Trophoblast cell (in vitro differentiated cells and primary cell): ENCODE measurements around the gene CCNL2.
A peak's percentile ranks its signal among the peaks of the same experiment; 100 is the strongest.

Experiments used
- DNase-seq, 2 donors: peaks; one replicate each; pipeline ENCODE4 v3.0.0-alpha.2; 2016
- H2AFZ ChIP-seq: 2 replicates; pipeline ENCODE4 v1.6.1; 2013; ENCODE audit warnings: low read length, moderate library complexity, mild to moderate bottlenecking; ENCODE audit not compliant: insufficient read depth, poor library complexity
- H2AK5ac ChIP-seq: 2 replicates; pipeline ENCODE4 v1.6.1; 2013; ENCODE audit warnings: mild to moderate bottlenecking, low read length
- H2BK120ac ChIP-seq: 2 replicates; pipeline ENCODE4 v1.6.1; 2013; ENCODE audit warnings: low read length, mild to moderate bottlenecking, moderate library complexity; ENCODE audit not compliant: insufficient read depth, poor library complexity
- H2BK12ac ChIP-seq: 2 replicates; pipeline ENCODE4 v1.6.1; 2013; ENCODE audit warnings: mild to moderate bottlenecking, low read length, moderate library complexity
- H2BK5ac ChIP-seq: 2 replicates; pipeline ENCODE4 v1.6.1; 2013; ENCODE audit warnings: low read length, low read depth, moderate library complexity, mild to moderate bottlenecking; ENCODE audit not compliant: poor library complexity
- H3K14ac ChIP-seq: 2 replicates; pipeline ENCODE4 v1.6.1; 2013; ENCODE audit warnings: mild to moderate bottlenecking, low read length
- H3K18ac ChIP-seq: 2 replicates; pipeline ENCODE4 v1.6.1; 2013; ENCODE audit warnings: mild to moderate bottlenecking, low read length
- H3K23ac ChIP-seq: 2 replicates; pipeline ENCODE4 v1.6.1; 2013; ENCODE audit warnings: low read length
- H3K27ac ChIP-seq: 2 replicates; pipeline ENCODE4 v1.5.1; 2013; ENCODE audit warnings: low read depth, mild to moderate bottlenecking, inconsistent platforms, low read length, moderate library complexity
- H3K27me3 ChIP-seq: 2 replicates; pipeline ENCODE4 v1.6.1; 2013; ENCODE audit warnings: inconsistent platforms, mild to moderate bottlenecking, low read length, moderate library complexity; ENCODE audit not compliant: insufficient read depth
- H3K36me3 ChIP-seq, 2 experiments: 1 replicate in 1 of 2; 2 replicates in 1 of 2; pipeline ENCODE4 v1.6.1; 2013; ENCODE audit warnings: low read length in 2 of 2, mild to moderate bottlenecking in 2 of 2, moderate library complexity in 1 of 2; ENCODE audit not compliant: insufficient read depth in 2 of 2, control insufficient read depth in 1 of 2
- H3K4ac ChIP-seq: 2 replicates; pipeline ENCODE4 v1.6.1; 2013; ENCODE audit warnings: low read depth, mild to moderate bottlenecking, low read length, moderate library complexity
- H3K4me1 ChIP-seq, 2 experiments: 1 replicate in 1 of 2; 2 replicates in 1 of 2; pipeline ENCODE4 v1.6.1; 2013; ENCODE audit warnings: low read length in 2 of 2, mild to moderate bottlenecking in 2 of 2, moderate library complexity in 1 of 2; ENCODE audit not compliant: insufficient read depth in 2 of 2, control insufficient read depth in 1 of 2
- H3K4me2 ChIP-seq: 2 replicates; pipeline ENCODE4 v1.6.1; 2013; ENCODE audit warnings: inconsistent platforms, mild to moderate bottlenecking, low read length, moderate library complexity
- H3K4me3 ChIP-seq: 2 replicates; pipeline ENCODE4 v1.5.1; 2013; ENCODE audit warnings: mild to moderate bottlenecking, low read depth, low read length, inconsistent platforms
- H3K79me1 ChIP-seq: one replicate; pipeline ENCODE4 v1.6.1; 2013; ENCODE audit warnings: low read length
- H3K79me2 ChIP-seq: 2 replicates; pipeline ENCODE4 v1.6.1; 2013; ENCODE audit warnings: low read length, mild to moderate bottlenecking; ENCODE audit not compliant: control insufficient read depth, insufficient read depth, poor library complexity
- H3K9ac ChIP-seq: 2 replicates; pipeline ENCODE4 v1.6.1; 2013; ENCODE audit warnings: mild to moderate bottlenecking, low read length
- H3K9me3 ChIP-seq: 2 replicates; pipeline ENCODE4 v1.6.1; 2013; ENCODE audit warnings: low read depth, mild to moderate bottlenecking, control low read depth, inconsistent platforms, low read length; ENCODE audit not compliant: insufficient read depth
- H4K12ac ChIP-seq: 2 replicates; pipeline ENCODE4 v1.6.1; 2013; ENCODE audit warnings: low read depth, mild to moderate bottlenecking, low read length, moderate library complexity
- H4K8ac ChIP-seq: 2 replicates; pipeline ENCODE4 v1.6.1; 2013; ENCODE audit warnings: low read depth, mild to moderate bottlenecking, low read length, moderate library complexity
- H4K91ac ChIP-seq: one replicate; pipeline ENCODE4 v1.6.1; 2013; ENCODE audit warnings: low read depth, mild to moderate bottlenecking, low read length, moderate library complexity
- WGBS: extraction: QIAGEN DNeasy Blood & Tissue Kit; methylation state at CpG from one replicate; pipeline ENCODE4 v1.1.7; 2013; ENCODE audit warnings: missing lambda C conversion rate; ENCODE audit not compliant: insufficient read length, insufficient coverage; ENCODE audit errors: extremely low coverage; 5-methylcytosine and 5-hydroxymethylcytosine counted together

CCNL2 gene

DNA sequence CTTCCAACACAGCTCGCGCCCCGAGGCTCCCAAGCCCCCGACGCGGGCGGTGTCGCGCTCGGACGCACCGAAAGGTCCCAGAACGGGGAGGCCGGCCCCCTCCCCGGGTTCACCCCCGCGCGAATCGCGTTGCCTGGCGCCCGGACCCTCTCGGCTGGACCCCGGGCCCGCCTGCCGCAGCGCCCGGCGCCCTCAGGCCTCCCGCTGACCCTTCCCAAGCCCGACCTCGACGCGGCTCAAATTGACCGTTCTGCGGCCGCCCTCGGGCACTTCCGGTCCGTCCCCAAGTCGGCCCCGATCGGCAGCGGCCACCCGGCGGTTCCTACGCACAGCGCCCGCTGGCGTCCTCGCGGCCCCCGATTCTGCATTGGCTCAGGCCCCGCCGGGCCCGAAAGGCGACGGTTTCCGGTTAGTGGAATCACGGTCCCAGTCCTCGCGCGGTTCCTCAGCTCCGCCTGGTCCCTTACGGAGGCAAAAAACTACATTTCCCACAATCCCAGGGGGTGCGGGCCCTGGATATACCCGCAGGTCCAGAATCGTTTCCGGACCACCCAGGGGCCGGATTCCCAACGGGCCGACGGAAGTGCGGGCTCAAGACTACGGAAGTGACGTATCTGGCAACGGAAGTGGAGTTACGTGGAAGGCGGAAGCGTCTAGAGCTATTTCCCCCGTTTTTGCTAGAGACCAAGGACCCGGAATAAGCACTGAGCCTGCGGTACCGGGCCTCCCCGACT lies 24.0 kb downstream of the CCNL2 start, which contains the start of gene AURKAIP1:
AURKAIP1 (minus strand) TSS at position 279 of the 734 bp plus-strand sequence. CDS start 451 bp downstream, outside the sequence.
- DNase-seq = peak; percentile 100
- Histone ChIP-seq H2AFZ (peak within 1 kb of the TSS; percentile 96), H3K27ac (peak within 1 kb of the TSS; percentile 93), H2BK120ac (peak within 1 kb of the TSS; percentile 97), H3K79me2 (peaks cover 13% of the 10 kb centered on the region), H3K14ac (peak within 1 kb of the TSS; percentile 89), H2BK12ac (peak within 1 kb of the TSS; percentile 39), H3K79me1 (peaks cover 8% of the 10 kb centered on the region), H3K4ac (peak within 1 kb of the TSS; percentile 95), H3K23ac (no peak within 1 kb of the TSS), H3K9me3 (peaks cover 2% of the 10 kb centered on the region), H4K8ac (peak within 1 kb of the TSS; percentile 99), H3K36me3 (peaks cover 26 to 29% of the 10 kb centered on the region in 2 experiments), H3K4me3 (peak within 1 kb of the TSS; percentile 90), H3K27me3 (no peaks in the 10 kb centered on the region), H3K9ac (peak within 1 kb of the TSS; percentile 97), H3K4me1 (peaks cover 11 to 13% of the 10 kb centered on the region in 2 experiments), H3K4me2 (peak within 1 kb of the TSS; percentile 75), H3K18ac (peak within 1 kb of the TSS; percentile 98), H4K91ac (peak within 1 kb of the TSS; percentile 99), H2BK5ac (peak within 1 kb of the TSS; percentile 96), H4K12ac (peak within 1 kb of the TSS; percentile 98), H2AK5ac (peak within 1 kb of the TSS; percentile 98)
- no CpG with 5 or more reads among the region's 85 CpGs for WGBS

DNA sequence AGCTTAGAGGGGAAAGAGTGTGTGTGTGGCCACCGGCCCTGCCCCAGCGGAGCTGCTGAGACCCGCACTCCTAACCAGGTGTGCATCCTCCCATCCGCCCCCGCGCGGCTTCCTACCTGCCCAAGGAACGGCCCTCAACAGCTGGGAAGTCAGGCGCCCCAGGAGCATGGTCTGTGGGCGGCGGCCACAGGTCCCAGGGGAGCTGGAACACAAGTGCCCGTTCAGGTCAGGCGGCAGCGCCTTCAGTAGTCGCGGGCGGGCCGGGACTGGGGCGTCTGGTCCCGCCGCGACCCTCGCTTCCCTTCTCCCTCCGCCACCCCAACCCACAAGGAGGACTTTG lies 24.6 kb downstream of the CCNL2 start:
- peak overlapping the region; percentile 99 for H4K91ac ChIP-seq
- peaks cover 8% of the 10 kb centered on the region for H3K79me1 ChIP-seq
- peak overlapping the region; percentile 75 for H3K4me2 ChIP-seq
- peak overlapping the region; percentile 39 for H2BK12ac ChIP-seq
- peak overlapping the region; percentile 95 for H3K4ac ChIP-seq
- no CpG with 5 or more reads among the region's 24 CpGs for WGBS
- H3K27ac ChIP-seq = peak overlapping the region; percentile 93
- no peak for DNase-seq
- H3K14ac ChIP-seq = peak overlapping the region; percentile 89
- H3K4me1 ChIP-seq = peaks cover 11 to 13% of the 10 kb centered on the region in 2 experiments
- H2BK5ac ChIP-seq = peak overlapping the region; percentile 96
- H3K9ac ChIP-seq = peak overlapping the region; percentile 97
- peak overlapping the region; percentile 99 for H4K8ac ChIP-seq
- H3K27me3 ChIP-seq = no peaks in the 10 kb centered on the region
- H2AFZ ChIP-seq = peak overlapping the region; percentile 96
- H2BK120ac ChIP-seq = peak overlapping the region; percentile 97
- peak overlapping the region; percentile 98 for H2AK5ac ChIP-seq
- H3K9me3 ChIP-seq = peaks cover 2% of the 10 kb centered on the region
- H3K18ac ChIP-seq = peak overlapping the region; percentile 98
- H3K23ac ChIP-seq = no peak overlapping the region
- peak overlapping the region; percentile 90 for H3K4me3 ChIP-seq
- peaks cover 13% of the 10 kb centered on the region for H3K79me2 ChIP-seq
- peaks cover 26 to 29% of the 10 kb centered on the region in 2 experiments for H3K36me3 ChIP-seq
- peak overlapping the region; percentile 98 for H4K12ac ChIP-seq

- no peaks in the 10 kb centered on the region for H3K27me3 ChIP-seq
- WGBS = no CpG with 5 or more reads among the region's 52 CpGs
- peak overlapping the region; percentile 99 for H4K91ac ChIP-seq
- H3K4me3 ChIP-seq = peak overlapping the region; percentile 90
- peak overlapping the region; percentile 97 for H3K9ac ChIP-seq
- no peak overlapping the region for H3K23ac ChIP-seq
- no peak for DNase-seq
- H3K79me2 ChIP-seq = peaks cover 13% of the 10 kb centered on the region
- H2BK12ac ChIP-seq = no peak overlapping the region
- H3K18ac ChIP-seq = peak overlapping the region; percentile 98
- peak overlapping the region; percentile 96 for H2AFZ ChIP-seq
- peaks cover 26 to 29% of the 10 kb centered on the region in 2 experiments for H3K36me3 ChIP-seq
- peak overlapping the region; percentile 95 for H3K4ac ChIP-seq
- H3K79me1 ChIP-seq = peaks cover 8% of the 10 kb centered on the region
- H4K8ac ChIP-seq = peak overlapping the region; percentile 99
- H3K4me2 ChIP-seq = peak overlapping the region; percentile 75
- H3K9me3 ChIP-seq = peaks cover 2% of the 10 kb centered on the region
- peak overlapping the region; percentile 89 for H3K14ac ChIP-seq
- peak overlapping the region; percentile 98 for H2AK5ac ChIP-seq
- peak overlapping the region; percentile 96 for H2BK5ac ChIP-seq
- H4K12ac ChIP-seq = peak overlapping the region; percentile 98
- peak overlapping the region; percentile 97 for H2BK120ac ChIP-seq
- no peak overlapping the region for H3K27ac ChIP-seq
- peaks cover 11 to 13% of the 10 kb centered on the region in 2 experiments for H3K4me1 ChIP-seq
Measured at GRCh38 chr1:1373815-1374588, 25.1 kb downstream of the CCNL2 start.

- Histone ChIP-seq H3K4me2 (no peak overlapping the region), H3K23ac (no peak overlapping the region), H3K4me1 (peaks cover 11 to 13% of the 10 kb centered on the region in 2 experiments), H2BK120ac (no peak overlapping the region), H3K79me2 (peaks cover 13% of the 10 kb centered on the region), H4K91ac (no peak overlapping the region), H3K36me3 (peaks cover 26 to 29% of the 10 kb centered on the region in 2 experiments), H3K4ac (no peak overlapping the region), H2BK12ac (no peak overlapping the region), H3K27ac (no peak overlapping the region), H3K9me3 (peaks cover 2% of the 10 kb centered on the region), H2AK5ac (no peak overlapping the region), H3K79me1 (peaks cover 8% of the 10 kb centered on the region), H3K27me3 (no peaks in the 10 kb centered on the region), H4K12ac (no peak overlapping the region), H4K8ac (no peak overlapping the region), H3K4me3 (no peak overlapping the region), H3K9ac (no peak overlapping the region), H2AFZ (no peak overlapping the region), H2BK5ac (no peak overlapping the region), H3K18ac (no peak overlapping the region), H3K14ac (no peak overlapping the region)
- WGBS = no CpG with 5 or more reads among the region's 26 CpGs
- no peak for DNase-seq
Measured at GRCh38 chr1:1373051-1373814, 25.9 kb downstream of the CCNL2 start.
